GDM1 (cell line): Measurements from ENCODE around the gene SORT1.

ENCODE experiments used
- DNase-seq: peaks from one replicate; lab custom pipeline; 2025; lab: John Stamatoyannopoulos, UW

The SORT1 gene

DNA sequence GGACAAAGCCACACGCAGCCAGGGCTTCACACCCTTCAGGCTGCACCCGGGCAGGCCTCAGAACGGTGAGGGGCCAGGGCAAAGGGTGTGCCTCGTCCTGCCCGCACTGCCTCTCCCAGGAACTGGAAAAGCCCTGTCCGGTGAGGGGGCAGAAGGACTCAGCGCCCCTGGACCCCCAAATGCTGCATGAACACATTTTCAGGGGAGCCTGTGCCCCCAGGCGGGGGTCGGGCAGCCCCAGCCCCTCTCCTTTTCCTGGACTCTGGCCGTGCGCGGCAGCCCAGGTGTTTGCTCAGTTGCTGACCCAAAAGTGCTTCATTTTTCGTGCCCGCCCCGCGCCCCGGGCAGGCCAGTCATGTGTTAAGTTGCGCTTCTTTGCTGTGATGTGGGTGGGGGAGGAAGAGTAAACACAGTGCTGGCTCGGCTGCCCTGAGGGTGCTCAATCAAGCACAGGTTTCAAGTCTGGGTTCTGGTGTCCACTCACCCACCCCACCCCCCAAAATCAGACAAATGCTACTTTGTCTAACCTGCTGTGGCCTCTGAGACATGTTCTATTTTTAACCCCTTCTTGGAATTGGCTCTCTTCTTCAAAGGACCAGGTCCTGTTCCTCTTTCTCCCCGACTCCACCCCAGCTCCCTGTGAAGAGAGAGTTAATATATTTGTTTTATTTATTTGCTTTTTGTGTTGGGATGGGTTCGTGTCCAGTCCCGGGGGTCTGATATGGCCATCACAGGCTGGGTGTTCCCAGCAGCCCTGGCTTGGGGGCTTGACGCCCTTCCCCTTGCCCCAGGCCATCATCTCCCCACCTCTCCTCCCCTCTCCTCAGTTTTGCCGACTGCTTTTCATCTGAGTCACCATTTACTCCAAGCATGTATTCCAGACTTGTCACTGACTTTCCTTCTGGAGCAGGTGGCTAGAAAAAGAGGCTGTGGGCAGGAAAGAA is 122.9 kb downstream of the SORT1 start:
- no peak for DNase-seq

- no peak for DNase-seq
These were observed 124.0 kb downstream of the SORT1 start for GRCh38 chr1:109273570-109274288.

GRCh38 chr1:109272831-109273547 is 124.7 kb downstream of the SORT1 start:
- DNase-seq, result no peak

DNA sequence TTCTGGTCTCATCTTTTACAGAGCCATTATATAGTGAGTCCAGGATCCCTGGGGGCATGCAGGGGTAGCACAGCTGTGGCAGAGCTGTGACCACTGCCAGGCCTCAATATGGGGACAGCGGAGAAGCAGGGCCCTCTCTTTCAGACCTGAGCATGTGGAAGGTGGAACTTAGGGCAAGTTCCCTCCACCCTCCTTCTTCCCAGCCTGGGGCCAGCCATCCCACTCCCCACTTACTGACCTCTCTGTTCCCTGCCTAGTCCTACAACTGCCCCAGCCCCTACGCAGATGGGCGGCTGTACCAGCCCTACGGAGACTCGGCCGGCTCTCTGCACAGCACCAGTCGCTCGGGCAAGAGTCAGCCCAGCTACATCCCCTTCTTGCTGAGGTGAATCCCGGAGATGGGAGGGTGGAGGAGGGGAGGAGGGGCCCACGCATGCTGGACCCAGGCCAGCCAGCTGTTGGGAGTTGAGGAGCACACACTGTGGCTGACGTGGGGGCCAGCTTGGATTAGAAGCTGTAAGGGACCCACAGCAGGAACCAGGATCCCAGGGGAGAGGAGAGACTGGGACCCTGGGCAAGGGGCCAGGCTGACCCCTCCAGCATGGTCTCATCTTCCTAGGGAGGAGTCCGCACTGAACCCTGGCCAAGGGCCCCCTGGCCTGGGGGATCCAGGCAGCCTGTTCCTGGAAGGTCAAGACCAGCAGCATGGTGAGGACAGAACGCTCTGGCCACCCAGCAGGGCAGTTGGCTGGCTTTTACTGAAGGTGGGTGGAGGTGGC is 125.5 kb downstream of the SORT1 start:
- no peak for DNase-seq

- DNase-seq, result no peak
These were observed 126.3 kb downstream of the SORT1 start for GRCh38 chr1:109271458-109271857.

- DNase-seq, result no peak
These were observed 126.9 kb downstream of the SORT1 start for GRCh38 chr1:109270623-109271317.

DNA sequence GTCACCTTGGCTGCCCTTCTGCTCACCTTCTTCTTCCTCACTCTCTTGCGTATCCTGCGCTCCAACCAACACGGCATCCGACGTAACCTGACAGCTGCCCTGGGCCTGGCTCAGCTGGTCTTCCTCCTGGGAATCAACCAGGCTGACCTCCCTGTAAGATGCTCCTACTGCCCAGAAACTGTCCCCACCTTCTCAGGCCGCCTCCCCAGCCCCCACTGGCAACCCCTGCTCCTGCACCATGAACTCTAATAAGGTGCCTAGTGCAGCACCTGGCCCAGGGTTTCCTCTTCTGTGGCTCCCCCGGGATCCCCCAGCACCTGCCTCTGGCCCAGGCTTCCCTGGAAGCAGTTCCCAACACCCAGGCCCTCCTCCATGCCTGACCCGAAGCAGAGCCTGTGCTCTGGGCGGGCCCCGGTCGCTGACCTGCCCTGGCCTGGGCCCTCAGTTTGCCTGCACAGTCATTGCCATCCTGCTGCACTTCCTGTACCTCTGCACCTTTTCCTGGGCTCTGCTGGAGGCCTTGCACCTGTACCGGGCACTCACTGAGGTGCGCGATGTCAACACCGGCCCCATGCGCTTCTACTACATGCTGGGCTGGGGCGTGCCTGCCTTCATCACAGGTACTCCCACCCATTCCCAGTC is 127.6 kb downstream of the SORT1 start:
- no peak for DNase-seq

- no peak for DNase-seq
These were observed 128.3 kb downstream of the SORT1 start for GRCh38 chr1:109269212-109269980.

- DNase-seq, result no peak
These were observed 129.1 kb downstream of the SORT1 start for GRCh38 chr1:109268431-109269211.

DNA sequence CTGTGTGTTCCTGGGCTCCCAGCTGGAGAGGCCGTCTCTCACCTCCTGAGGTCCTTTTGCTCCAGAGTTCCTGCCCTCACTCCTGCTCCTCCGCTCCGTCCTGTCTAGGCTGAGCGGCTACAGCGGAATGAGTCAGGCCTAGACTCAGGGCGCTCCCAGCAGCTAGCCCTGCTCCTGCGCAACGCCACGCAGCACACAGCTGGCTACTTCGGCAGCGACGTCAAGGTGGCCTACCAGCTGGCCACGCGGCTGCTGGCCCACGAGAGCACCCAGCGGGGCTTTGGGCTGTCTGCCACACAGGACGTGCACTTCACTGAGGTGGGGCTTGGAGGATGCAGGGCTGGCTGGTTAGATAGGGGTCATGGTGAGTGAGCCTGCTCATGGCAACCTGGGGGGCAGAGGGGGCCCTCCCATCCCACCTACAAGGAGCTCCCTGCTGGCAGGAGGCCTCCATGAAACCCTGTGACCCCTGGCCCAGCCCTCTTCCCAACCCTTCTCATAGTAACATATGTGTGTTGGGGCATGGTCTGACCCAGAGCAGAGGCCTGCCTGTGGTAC is 129.9 kb downstream of the SORT1 start:
- no peak for DNase-seq

GRCh38 chr1:109266965-109267364 is 130.8 kb downstream of the SORT1 start:
- DNase-seq, result no peak

DNA sequence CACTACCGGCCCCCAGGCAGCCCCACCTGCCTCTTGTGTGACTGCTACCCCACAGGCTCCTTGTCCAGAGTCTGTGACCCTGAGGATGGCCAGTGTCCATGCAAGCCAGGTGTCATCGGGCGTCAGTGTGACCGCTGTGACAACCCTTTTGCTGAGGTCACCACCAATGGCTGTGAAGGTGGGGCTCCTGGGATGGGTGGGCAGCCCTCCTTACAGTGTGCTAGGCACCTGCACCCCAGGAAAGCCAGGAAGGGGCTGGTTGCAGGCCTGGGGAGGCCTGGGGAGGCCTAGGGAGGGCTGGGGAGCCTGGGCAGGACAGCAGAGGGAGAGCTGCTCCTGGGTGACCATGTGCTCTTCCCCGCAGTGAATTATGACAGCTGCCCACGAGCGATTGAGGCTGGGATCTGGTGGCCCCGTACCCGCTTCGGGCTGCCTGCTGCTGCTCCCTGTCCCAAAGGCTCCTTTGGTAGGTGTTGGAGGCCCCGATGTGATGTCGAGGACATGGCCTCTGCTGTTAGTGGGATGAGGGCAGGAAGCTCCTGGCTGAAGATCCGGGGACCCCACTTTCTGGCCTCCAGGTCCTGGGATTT is 131.9 kb downstream of the SORT1 start:
- DNase-seq, result no peak

- DNase-seq, result no peak
These were observed 132.7 kb downstream of the SORT1 start for GRCh38 chr1:109265016-109265415.

- no peak for DNase-seq
These were observed 133.4 kb downstream of the SORT1 start for GRCh38 chr1:109264379-109264755.

DNA sequence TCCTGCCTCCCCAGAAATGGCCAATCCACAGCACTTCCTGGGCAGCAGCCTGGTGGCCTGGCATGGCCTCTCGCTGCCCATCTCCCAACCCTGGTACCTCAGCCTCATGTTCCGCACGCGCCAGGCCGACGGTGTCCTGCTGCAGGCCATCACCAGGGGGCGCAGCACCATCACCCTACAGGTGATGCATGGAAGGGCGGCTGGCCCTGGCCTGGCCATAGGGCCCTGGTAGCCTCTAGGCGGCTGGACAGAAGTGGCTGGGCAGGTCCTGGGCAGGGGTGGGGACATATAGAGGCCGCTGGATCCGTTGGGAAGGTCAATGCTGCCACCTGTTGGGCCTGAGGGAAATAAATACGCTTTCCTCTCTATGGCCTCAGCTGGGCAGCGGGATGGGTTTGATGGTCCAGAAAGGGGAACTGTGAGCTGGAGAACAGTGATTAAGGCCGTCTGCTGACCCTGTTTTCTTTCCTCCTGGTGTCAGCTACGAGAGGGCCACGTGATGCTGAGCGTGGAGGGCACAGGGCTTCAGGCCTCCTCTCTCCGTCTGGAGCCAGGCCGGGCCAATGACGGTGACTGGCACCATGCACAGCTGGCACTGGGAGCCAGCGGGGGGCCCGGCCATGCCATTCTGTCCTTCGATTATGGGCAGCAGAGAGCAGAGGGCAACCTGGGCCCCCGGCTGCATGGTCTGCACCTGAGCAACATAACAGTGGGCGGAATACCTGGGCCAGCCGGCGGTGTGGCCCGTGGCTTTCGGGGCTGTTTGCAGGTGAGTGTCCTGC is 133.9 kb downstream of the SORT1 start:
- peak; percentile 35 for DNase-seq

DNA sequence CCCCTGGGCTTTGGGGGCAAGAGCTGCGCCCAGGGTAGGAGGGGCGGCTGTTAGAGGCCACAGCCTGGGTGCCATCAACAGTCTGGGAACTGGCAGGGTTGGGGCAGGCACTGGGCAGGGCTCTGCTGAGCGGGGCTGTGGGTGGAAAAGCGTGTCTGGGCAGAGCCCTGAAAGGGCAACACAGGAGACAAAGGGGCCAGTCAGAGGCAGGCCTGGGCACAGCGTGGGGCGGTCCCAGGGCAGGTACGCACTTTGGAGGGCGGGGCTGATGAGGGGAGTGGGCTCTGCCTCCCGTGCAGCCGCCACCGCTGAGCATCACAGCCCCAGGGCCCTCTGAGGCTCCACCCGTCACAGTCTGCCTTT is 134.5 kb downstream of the SORT1 start:
- no peak for DNase-seq

- no peak for DNase-seq
These were observed 135.3 kb downstream of the SORT1 start for GRCh38 chr1:109262231-109263055.
